PC-9 (cell line): Measurements from ENCODE around the gene OR2H1. TPM values are rescaled to one million over a fixed set of nuclear protein-coding genes. Genes with fewer than 3 reads are reported as not detected.

Source experiments
- BruUV-seq: library from RNA; stranded (reverse); fragments of 400-500 nt; replicated peaks from 2 replicates; lab custom pipeline; 2021; lab: Mats Ljungman, UMichigan
- CTCF ChIA-PET: fragments of 300-600 bp; sonication (Branson Sonifier 250); formaldehyde crosslinking; loops from one replicate; lab custom pipeline; 2022; ENCODE audit warnings: antibody characterized with exemption; lab: Charles Lee
- POLR2A ChIA-PET: fragments of 300-600 bp; sonication (Branson Sonifier 250); formaldehyde crosslinking; loops from one replicate; lab custom pipeline; 2022; ENCODE audit warnings: antibody characterized with exemption; ENCODE audit not compliant: unreplicated experiment; lab: Charles Lee
- DNase-seq, 2 experiments: peaks; one replicate each; pipeline versions ENCODE4 v3.0.0 to v3.0.0-alpha.2; 2015 to 2022; ENCODE audit warnings: mixed read lengths in 1 of 2
- H2AFZ ChIP-seq: fragments of 200-600 bp; sonication (generic); 2 replicates; pipeline ENCODE4 v1.8.1; 2017; ENCODE audit warnings: antibody characterized with exemption
- H3F3A ChIP-seq: fragments of 200-600 bp; sonication (generic); 2 replicates; pipeline ENCODE4 v1.8.1; 2017; ENCODE audit warnings: antibody characterized with exemption, mild to moderate bottlenecking, low read depth; ENCODE audit not compliant: insufficient read depth
- H3K27ac ChIP-seq: fragments of 200-600 bp; sonication (generic); 2 replicates; pipeline ENCODE4 v1.6.1; 2016; ENCODE audit warnings: mixed run types
- H3K27me3 ChIP-seq: fragments of 200-600 bp; sonication (generic); 2 replicates; pipeline ENCODE4 v1.6.1; 2016; ENCODE audit warnings: low read depth, mixed run types; ENCODE audit not compliant: insufficient read depth
- H3K36me3 ChIP-seq: fragments of 200-600 bp; sonication (generic); 2 replicates; pipeline ENCODE4 v1.6.1; 2016; ENCODE audit warnings: low read depth, mixed run types
- H3K4me1 ChIP-seq: fragments of 200-600 bp; sonication (generic); replicated peaks from 2 replicates; pipeline ENCODE4 v1.6.1; 2016; ENCODE audit warnings: mixed run types; ENCODE audit not compliant: insufficient read depth
- H3K4me2 ChIP-seq: fragments of 200-600 bp; sonication (generic); 2 replicates; pipeline ENCODE4 v1.6.1; 2017; ENCODE audit warnings: mixed run types
- H3K4me3 ChIP-seq: fragments of 200-600 bp; sonication (generic); 2 replicates; pipeline ENCODE4 v1.6.1; 2016; ENCODE audit warnings: mixed run types
- H3K79me2 ChIP-seq: fragments of 200-600 bp; sonication (generic); 2 replicates; pipeline ENCODE4 v1.6.1; 2017; ENCODE audit warnings: low read depth, mixed run types
- H3K9me2 ChIP-seq: fragments of 200-600 bp; sonication (generic); 2 replicates; pipeline ENCODE4 v1.8.1; 2017; ENCODE audit warnings: mild to moderate bottlenecking; ENCODE audit not compliant: insufficient read depth
- H3K9me3 ChIP-seq: fragments of 200-600 bp; sonication (generic); 2 replicates; pipeline ENCODE4 v1.8.1; 2016; ENCODE audit warnings: low read depth; ENCODE audit not compliant: insufficient read depth
- H4K20me1 ChIP-seq: fragments of 200-600 bp; sonication (generic); 2 replicates; pipeline ENCODE4 v1.8.1; 2017; ENCODE audit not compliant: insufficient read depth
- EZH2 ChIP-seq: fragments of 200-600 bp; sonication (generic); IDR thresholded peaks from 2 replicates; pipeline ENCODE4 v1.8.0; 2017; ENCODE audit warnings: antibody characterized with exemption, low read depth
- intact Hi-C: fragments of 100-400 bp; cut with micrococcal nuclease; formaldehyde crosslinking; loops from one replicate; pipeline ENCODE4 v1.10.0; 2022; ENCODE audit not compliant: unreplicated experiment
- total RNA-seq: library from RNA; stranded (reverse); gene quantifications from 2 replicates; pipeline ENCODE4 v1.2.3, GENCODE V29; 2021
- TF ChIP-seq, protein P1 (sequence below): fragments of 200-600 bp; sonication (generic); conservative IDR thresholded peaks from 2 replicates; pipeline ENCODE4 v1.6.1; 2017; ENCODE audit warnings: mixed run types, antibody characterized with exemption, mild to moderate bottlenecking, moderate library complexity

Gene OR2H1
- total RNA-seq, 1 experiment from 2014 or later = not detected

DNA sequence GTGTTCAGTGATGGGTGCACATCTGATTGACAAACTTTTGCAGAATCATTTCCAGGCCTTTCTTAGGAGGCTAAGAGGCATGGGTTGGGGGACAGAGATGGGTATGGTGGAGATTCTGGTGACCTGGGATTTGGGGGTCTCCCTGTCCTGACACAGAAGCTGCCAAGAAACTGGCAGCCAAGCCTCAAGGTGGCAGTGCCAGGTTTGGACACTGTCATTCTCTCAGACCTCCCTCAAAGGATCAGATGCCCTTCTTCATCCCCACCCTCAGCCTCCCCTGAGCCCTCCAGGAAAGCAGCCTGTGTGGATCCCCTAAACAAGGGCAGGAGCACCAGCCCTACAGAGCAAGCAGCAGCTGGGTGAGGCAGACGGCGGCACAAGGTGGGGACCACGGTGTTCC, 48.9 kb downstream of the OR2H1 start:
- peaks cover 9% of the 10 kb centered on the region; the same call in 1 of the 2 replicates for H3K27me3 ChIP-seq

DNA sequence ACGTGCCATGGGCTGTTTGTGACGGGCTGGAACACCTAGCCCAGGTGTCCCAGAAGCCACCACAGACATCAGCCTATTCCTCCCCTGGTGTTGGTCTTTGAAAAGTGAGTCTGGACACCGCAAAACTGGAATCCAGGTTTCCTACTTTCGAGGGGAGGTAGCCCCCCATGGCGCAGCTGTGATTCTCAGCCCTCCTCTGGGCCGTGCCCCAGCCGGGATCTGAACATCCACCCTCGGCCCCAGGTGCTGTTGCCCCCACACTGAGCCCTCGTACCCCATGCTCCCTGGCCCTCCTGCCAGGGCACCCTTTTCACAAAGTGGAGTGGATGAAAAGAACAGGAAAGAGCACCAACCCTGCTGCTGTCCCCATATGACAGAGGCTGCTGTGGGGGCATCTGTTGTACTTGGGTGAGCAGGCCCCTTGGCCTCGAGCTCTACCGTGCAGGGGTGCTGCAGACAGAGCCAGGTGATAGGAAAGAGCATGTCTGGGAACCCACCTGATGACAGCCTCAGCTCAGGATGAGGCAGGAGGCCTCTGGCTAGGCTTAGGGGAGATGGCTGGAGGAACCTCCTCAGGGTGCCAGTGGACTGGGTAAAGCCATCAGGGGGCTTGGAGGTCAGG, 49.6 kb downstream of the OR2H1 start:
- CTCF ChIA-PET = no interaction called here
- TF ChIP-seq, protein P1, sequence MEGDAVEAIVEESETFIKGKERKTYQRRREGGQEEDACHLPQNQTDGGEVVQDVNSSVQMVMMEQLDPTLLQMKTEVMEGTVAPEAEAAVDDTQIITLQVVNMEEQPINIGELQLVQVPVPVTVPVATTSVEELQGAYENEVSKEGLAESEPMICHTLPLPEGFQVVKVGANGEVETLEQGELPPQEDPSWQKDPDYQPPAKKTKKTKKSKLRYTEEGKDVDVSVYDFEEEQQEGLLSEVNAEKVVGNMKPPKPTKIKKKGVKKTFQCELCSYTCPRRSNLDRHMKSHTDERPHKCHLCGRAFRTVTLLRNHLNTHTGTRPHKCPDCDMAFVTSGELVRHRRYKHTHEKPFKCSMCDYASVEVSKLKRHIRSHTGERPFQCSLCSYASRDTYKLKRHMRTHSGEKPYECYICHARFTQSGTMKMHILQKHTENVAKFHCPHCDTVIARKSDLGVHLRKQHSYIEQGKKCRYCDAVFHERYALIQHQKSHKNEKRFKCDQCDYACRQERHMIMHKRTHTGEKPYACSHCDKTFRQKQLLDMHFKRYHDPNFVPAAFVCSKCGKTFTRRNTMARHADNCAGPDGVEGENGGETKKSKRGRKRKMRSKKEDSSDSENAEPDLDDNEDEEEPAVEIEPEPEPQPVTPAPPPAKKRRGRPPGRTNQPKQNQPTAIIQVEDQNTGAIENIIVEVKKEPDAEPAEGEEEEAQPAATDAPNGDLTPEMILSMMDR = no peak
- no peak for TF ChIP-seq EZH2
- no peaks in the 10 kb centered on the region for H3K4me1 ChIP-seq

More for the DNA sequence above, 48.9 kb downstream of the OR2H1 start:
- Histone ChIP-seq H3K9me2 (no peaks in the 10 kb centered on the region), H3K4me1 (no peaks in the 10 kb centered on the region), H3K9me3 (no peaks in the 10 kb centered on the region), H3K4me3 (no peak overlapping the region), H3K36me3 (no peaks in the 10 kb centered on the region), H2AFZ (no peak overlapping the region), H4K20me1 (no peaks in the 10 kb centered on the region), H3K79me2 (no peaks in the 10 kb centered on the region), H3F3A (no peaks in the 10 kb centered on the region), H3K4me2 (no peak overlapping the region), H3K27ac (no peak overlapping the region)
- intact Hi-C loops = no loop called here
- no peak for DNase-seq
- ChIA-PET POLR2A (no interaction called here), CTCF (no interaction called here)
- TF ChIP-seq, protein P1 = no peak
- no peak for TF ChIP-seq EZH2
- no TSS peak for BruUV-seq

DNA sequence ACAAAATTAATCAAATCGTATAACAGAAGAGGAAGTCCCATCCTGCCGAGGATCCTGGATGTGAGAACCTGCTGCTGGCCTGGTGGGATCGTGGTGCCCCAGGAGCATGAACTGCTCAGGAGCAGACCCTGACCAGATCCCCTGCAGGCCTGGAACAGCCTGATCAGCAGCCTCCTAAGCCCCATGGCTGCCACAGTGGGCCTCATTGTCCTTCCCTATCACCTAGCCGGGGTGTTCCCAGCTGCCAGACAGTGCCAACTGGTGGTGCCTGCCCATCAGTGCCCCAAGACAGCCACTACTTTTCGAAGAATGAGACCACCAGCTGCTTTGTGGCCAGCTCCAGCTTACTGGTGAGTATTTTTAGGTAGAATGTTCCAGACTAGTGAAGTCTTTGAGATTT, 50.4 kb downstream of the OR2H1 start:
- Histone ChIP-seq H3F3A (no peaks in the 10 kb centered on the region), H3K4me1 (no peaks in the 10 kb centered on the region), H3K4me2 (no peak overlapping the region), H2AFZ (no peak overlapping the region), H3K9me3 (no peaks in the 10 kb centered on the region), H3K4me3 (no peak overlapping the region), H3K36me3 (no peaks in the 10 kb centered on the region), H3K79me2 (no peaks in the 10 kb centered on the region), H3K27me3 (0 out of 2 replicates have a peak, but pooled peaks cover 6% of the 10 kb centered on the region), H3K27ac (no peak overlapping the region), H3K9me2 (no peaks in the 10 kb centered on the region), H4K20me1 (no peaks in the 10 kb centered on the region)
- intact Hi-C loops = no loop called here
- ChIA-PET POLR2A (no interaction called here), CTCF (no interaction called here)
- TF ChIP-seq EZH2 = no peak
- TF ChIP-seq, protein P1 = no peak
- BruUV-seq = no TSS peak
- no peak for DNase-seq

More for the DNA sequence above, 49.6 kb downstream of the OR2H1 start:
- Histone ChIP-seq H3K79me2 (no peaks in the 10 kb centered on the region), H3K4me3 (no peak overlapping the region), H3K27ac (no peak overlapping the region), H4K20me1 (no peaks in the 10 kb centered on the region), H3F3A (no peaks in the 10 kb centered on the region), H3K27me3 (0 out of 2 replicates have a peak, but pooled peaks cover 6% of the 10 kb centered on the region), H3K36me3 (no peaks in the 10 kb centered on the region), H2AFZ (no peak overlapping the region), H3K9me3 (no peaks in the 10 kb centered on the region), H3K9me2 (no peaks in the 10 kb centered on the region), H3K4me2 (no peak overlapping the region)
- no peak for DNase-seq
- POLR2A ChIA-PET = no interaction called here
- intact Hi-C loops = no loop called here
- no TSS peak for BruUV-seq
